Hematopoietic multipotent progenitor cell treated with erythropoietin and hydrocortisone succinate and interleukin-3 and kit ligand, for 15 days (in vitro differentiated cells): ENCODE data around the gene DDO.

Experiments
- DNase-seq: peaks from one replicate; pipeline ENCODE4 v3.0.0-alpha.2; 2015; ENCODE audit warnings: low spot score

DDO gene

GRCh38 chr6:110419028-110419739 lies 3.8 kb upstream of the DDO start:
- no peak for DNase-seq

DNA sequence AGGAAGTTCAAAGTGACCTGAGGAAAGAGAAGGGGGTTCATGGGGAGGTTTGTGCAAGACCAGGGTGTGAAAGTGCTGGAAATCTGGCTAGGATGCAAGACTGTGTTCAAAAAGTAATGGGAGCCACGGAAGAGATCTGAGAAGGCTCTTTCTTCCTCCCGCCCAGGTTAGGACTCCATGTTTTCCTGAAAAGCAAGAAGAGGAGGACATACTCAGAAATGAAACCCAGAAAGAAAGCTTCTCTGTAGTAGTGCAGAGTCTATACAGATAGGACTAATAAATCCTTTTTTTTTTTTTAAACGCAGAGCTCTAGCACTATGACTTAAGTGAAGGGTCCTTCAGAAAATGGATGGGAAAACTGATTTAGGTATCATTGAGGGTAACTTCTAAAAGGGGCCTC lies 3.2 kb upstream of the DDO start:
- DNase-seq, result no peak

GRCh38 chr6:110414669-110415068 lies 706 bp downstream of the DDO start:
- no peak for DNase-seq

DNA sequence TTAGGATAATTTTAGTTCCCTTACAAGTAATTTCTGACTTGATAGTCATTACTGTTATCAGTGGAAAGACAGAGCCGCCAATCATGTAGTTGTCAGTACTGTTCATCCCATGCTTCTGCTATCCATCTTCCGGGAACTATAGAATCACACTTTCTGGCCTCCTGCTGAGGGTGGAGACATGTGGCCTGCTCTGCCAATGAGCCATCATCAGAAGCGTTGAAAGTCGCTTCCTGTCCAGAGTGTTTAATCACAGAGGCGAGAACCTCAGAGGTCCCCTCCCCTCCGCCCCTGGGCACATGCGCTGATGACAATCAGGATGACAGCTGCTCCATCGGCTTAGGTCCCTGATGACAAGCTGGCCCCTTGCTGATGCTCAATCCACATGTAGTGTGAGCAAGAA lies 3.0 kb downstream of the DDO start:
- DNase-seq, result no peak

GRCh38 chr6:110410511-110410910 lies 4.9 kb downstream of the DDO start:
- DNase-seq, result no peak

DNA sequence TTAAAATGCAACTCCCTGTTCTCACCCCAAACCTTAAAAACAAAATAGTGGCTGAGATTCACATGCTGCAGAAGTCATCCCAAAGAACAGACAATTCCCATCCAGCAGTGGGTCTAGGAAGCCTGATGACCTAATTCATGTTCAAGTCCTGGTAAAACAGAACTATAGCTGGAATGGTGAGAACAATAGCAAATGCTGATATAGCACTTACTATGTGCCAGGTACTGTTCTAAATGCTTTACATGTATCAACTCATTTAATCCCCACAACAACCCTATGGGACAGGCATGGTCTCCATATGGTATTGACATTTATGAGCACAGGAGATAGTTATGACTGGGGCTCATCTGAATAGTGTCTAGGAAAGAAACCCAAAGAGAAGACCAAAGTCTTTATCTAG lies 5.6 kb downstream of the DDO start:
- DNase-seq, result no peak

DNA sequence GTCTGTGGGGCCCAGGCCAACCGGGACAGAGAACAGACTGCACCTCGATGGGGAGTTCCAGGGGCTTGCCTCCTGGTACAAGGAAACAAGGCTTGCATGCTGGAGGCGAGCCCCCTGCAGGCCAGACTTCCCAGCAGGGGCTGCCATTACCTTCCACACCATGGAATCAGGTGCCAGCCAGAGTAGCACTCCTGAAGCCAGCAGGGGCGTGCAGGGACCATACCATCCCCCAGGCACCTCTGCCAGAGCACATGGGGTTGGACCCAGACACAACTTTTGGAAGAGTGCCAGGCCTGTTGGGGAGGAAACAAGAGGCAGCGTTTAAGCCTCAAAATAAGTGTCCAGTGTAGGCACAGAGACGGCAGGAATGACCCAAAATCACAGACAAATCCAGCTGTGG lies 6.5 kb downstream of the DDO start:
- no peak for DNase-seq

DNA sequence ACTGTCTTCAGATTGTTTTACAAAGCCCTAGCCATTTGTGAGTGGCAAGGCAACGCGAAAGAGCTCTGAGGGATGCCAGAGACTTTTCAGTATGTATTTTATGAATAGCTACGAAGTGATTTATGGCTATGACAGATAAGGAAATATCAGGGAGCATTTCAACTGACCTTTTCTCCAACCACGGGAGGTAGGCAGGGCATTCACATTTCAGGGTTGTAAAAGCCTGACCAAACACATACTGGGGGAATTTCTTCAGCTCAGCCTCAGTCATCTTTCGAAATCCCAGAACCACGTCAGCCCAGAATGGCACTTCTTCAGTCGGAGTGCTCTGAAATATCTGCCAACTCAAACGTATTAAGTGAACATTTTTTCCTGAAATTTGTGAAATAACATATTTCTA lies 10.8 kb downstream of the DDO start:
- no peak for DNase-seq

DNA sequence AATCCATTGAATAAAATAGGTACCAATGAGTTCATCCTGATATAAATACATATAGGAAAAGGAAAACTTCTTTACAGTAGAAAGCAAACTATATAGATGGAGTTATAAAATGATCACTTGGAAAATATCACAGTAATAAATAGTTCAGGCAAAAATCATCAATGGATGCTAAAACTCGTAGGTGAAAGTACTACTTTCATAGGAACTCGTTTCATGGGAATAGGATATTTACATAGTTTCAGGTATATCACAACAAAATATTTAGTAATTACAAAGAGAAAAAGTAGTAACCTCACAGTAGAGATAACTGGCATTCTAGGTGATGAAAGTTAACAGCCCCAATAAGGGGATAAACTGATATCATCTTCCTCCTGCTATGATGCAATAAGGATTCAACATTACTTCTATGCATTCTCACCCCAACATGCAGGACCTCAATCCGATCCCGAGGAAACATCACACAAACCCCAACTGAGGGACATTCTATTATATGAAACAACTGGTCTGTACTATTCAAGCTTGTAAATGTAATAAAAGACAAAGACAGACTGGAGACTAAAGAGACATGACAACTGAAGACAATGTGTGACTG lies 13.7 kb downstream of the DDO start:
- DNase-seq, result no peak

GRCh38 chr6:110400208-110400607 lies 15.2 kb downstream of the DDO start:
- DNase-seq, result no peak

GRCh38 chr6:110399219-110400071 lies 15.9 kb downstream of the DDO start:
- no peak for DNase-seq

DNA sequence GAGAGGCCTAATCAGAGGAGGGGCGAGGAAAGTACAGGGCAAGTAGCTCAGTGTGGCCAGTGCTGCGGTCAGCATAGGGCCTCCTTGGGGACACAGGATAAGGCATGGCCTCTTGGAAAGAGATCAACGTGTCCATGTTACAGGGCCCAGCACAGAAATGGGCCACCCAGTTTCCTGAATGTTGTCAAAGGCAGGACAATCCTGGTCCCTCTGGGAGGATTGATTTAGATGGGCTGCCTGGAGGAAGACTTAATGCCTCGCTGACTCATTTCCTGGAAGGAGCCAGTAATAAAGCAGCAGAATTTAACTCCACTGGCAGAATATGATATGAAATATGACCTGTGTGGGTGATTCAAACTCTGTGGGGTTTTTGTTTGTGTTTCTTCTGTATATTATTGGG lies 16.6 kb downstream of the DDO start:
- no peak for DNase-seq

- no peak for DNase-seq
These were observed 20.2 kb downstream of the DDO start for GRCh38 chr6:110395221-110395620.

DNA sequence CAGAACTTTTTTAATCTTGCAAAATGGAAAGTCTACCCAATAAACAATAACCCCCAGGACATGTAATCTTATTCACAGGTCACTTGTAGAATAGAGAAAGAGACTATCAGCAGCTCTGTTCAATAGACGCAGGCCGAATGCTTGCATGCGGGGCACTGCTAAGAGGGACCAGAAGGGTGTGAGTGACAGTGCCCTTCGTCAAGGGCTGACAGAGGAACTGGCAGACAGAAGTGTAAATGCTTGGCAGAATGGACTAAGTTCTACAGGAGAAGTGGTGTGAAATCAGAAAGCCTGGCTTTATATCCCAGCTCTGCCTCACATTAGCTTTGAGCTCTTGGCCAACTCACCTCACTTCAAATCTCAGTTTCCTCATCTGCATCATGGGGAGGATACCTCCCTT lies 21.0 kb downstream of the DDO start:
- DNase-seq, result no peak

GRCh38 chr6:110392727-110393126 lies 22.6 kb downstream of the DDO start:
- no peak for DNase-seq

- DNase-seq, result no peak
These were observed 25.0 kb downstream of the DDO start for GRCh38 chr6:110390404-110390803.

DNA sequence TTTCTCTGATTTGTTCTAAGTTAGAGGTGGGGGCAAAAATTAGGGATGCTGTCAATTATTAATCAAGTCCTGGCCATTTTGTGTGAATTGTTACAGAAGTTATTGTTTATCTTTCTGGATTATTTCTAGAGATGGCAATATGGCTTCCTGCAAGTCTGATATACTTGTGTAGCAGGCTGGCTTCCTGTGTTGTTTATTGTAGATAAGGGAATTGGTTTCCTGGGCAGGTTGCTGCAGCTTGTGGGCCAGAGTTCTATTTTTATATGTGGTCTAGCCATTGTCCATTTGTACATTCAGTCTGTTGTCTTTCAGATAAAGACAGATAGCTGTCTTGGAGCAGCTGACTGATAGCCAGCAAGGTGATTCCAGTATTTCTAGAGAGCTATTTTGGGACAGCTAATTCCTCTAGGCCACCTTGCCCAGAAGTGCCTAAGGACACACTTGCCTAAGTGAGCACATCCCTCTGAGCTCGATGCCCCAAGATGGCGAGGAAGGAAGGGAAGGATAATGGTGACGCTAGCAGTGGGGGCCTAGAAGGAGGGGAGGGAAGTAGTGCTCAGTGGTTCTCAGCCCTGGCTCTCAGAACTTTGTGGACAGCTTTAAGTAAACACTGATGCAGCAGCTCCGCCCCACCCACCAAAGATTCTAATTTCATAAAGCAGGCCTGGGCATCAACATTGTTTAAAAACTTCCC lies 25.5 kb downstream of the DDO start:
- DNase-seq, result no peak

DNA sequence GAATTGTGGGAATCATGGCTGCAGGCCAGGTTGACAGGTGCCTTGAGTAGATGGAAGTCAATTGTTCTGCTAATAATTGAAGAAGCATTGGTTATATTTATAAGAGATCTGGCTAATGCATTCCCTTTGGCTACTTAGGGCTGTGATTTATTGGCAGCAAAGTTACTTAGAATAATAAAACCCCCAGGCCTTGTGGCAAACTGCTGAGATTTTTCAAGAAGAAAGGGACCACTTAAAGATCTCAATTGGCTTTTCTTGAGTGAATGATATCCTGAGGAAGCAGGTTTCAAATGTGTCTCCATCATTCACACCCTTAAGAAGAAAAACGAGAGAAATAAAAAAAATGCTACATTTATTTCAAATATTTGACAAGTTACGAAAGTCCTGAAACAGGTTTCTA lies 27.4 kb downstream of the DDO start:
- no peak for DNase-seq

GRCh38 chr6:110385458-110385863 lies 29.9 kb downstream of the DDO start:
- DNase-seq, result no peak

- no peak for DNase-seq
These were observed 36.8 kb downstream of the DDO start for GRCh38 chr6:110378552-110378951.

GRCh38 chr6:110369066-110369465 lies 46.3 kb downstream of the DDO start:
- DNase-seq, result no peak

GRCh38 chr6:110368284-110368683 lies 47.1 kb downstream of the DDO start:
- DNase-seq, result no peak

DNA sequence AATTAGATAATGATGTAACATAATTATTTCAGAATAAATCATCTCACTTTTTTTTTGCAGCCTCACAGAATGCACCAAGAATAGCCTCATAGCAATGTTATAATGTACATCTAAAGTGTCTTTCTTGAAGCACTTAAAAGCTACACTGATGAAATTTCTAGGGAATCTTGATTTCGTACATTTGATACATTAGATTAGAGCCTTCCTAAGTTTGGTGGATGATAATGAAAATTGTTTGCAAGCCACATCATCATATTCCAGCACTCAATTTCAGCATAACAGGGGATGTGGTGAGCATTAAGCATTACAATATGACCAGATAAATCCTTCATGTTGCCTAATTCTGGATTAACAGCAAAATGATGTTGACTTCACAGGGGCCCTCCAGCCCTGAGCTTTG lies 47.5 kb downstream of the DDO start:
- DNase-seq, result no peak
